Neuronal stem cell (in vitro differentiated cells): ENCODE measurements around the gene MACIR.

Experiments used
- DNase-seq: peaks from one replicate; pipeline ENCODE4 v3.0.0-alpha.2; 2013; ENCODE audit warnings: low spot score
- H2AFZ ChIP-seq: one replicate; pipeline ENCODE4 v1.6.1; 2013; ENCODE audit warnings: mild to moderate bottlenecking, low read length, inconsistent platforms
- H2AK5ac ChIP-seq: 2 replicates; pipeline ENCODE4 v1.6.1; 2013; ENCODE audit warnings: low read depth, mild to moderate bottlenecking, inconsistent platforms, low read length, moderate library complexity, mixed read lengths
- H2BK120ac ChIP-seq: 2 replicates; pipeline ENCODE4 v1.6.1; 2013; ENCODE audit warnings: low read depth, mild to moderate bottlenecking, inconsistent platforms, low read length, moderate library complexity, mixed read lengths
- H2BK12ac ChIP-seq: one replicate; pipeline ENCODE4 v1.6.1; 2013; ENCODE audit warnings: low read length, inconsistent platforms
- H2BK15ac ChIP-seq: 2 replicates; pipeline ENCODE4 v1.6.1; 2013; ENCODE audit warnings: mild to moderate bottlenecking, low read length, inconsistent platforms, mixed read lengths
- H2BK5ac ChIP-seq: one replicate; pipeline ENCODE4 v1.6.1; 2013; ENCODE audit warnings: inconsistent platforms, mild to moderate bottlenecking, low read length, moderate library complexity
- H3K14ac ChIP-seq: one replicate; pipeline ENCODE4 v1.6.1; 2013; ENCODE audit warnings: low read length, inconsistent platforms
- H3K18ac ChIP-seq: 2 replicates; pipeline ENCODE4 v1.6.1; 2013; ENCODE audit warnings: low read length, inconsistent platforms
- H3K23ac ChIP-seq: 2 replicates; pipeline ENCODE4 v1.6.1; 2013; ENCODE audit warnings: low read depth, mild to moderate bottlenecking, mixed read lengths, low read length, inconsistent platforms; ENCODE audit not compliant: poor library complexity
- H3K27ac ChIP-seq: replicated peaks from 3 replicates; pipeline ENCODE4 v1.5.1; 2013; ENCODE audit warnings: low read length, inconsistent platforms
- H3K27me3 ChIP-seq, 3 experiments: 2 replicates each; pipeline ENCODE4 v1.6.1; 2013; ENCODE audit warnings: low read length in 3 of 3, mild to moderate bottlenecking in 2 of 3, inconsistent platforms in 1 of 3, low read depth in 1 of 3, mixed read lengths in 1 of 3, moderate library complexity in 1 of 3; ENCODE audit not compliant: control insufficient read depth in 3 of 3, insufficient read depth in 3 of 3
- H3K36me3 ChIP-seq, 2 donors: replicated peaks in 1 of 2; 2 replicates each; pipeline ENCODE4 v1.6.1; 2013; ENCODE audit warnings: low read length in 2 of 2; ENCODE audit not compliant: control insufficient read depth in 2 of 2, insufficient read depth in 2 of 2
- H3K4ac ChIP-seq: 2 replicates; pipeline ENCODE4 v1.6.1; 2013; ENCODE audit warnings: inconsistent platforms, mild to moderate bottlenecking, low read length, moderate library complexity
- H3K4me1 ChIP-seq, 2 donors: 1 replicate in 1 of 2; 2 replicates in 1 of 2; pipeline ENCODE4 v1.6.1; 2013; ENCODE audit warnings: low read length in 2 of 2, low read depth in 1 of 2; ENCODE audit not compliant: control insufficient read depth in 2 of 2, insufficient read depth in 1 of 2
- H3K4me2 ChIP-seq: one replicate; pipeline ENCODE4 v1.6.1; 2013; ENCODE audit warnings: mild to moderate bottlenecking, low read length, inconsistent platforms; ENCODE audit not compliant: insufficient read depth, poor library complexity, severe bottlenecking
- H3K4me3 ChIP-seq, 2 donors: 2 replicates each; pipeline ENCODE4 v1.5.1; 2013; ENCODE audit warnings: low read length in 2 of 2, mild to moderate bottlenecking in 2 of 2, inconsistent platforms in 1 of 2, moderate library complexity in 1 of 2
- H3K79me1 ChIP-seq: one replicate; pipeline ENCODE4 v1.6.1; 2013; ENCODE audit warnings: low read depth, mild to moderate bottlenecking, inconsistent platforms, low read length, moderate library complexity
- H3K9ac ChIP-seq: one replicate; pipeline ENCODE4 v1.6.1; 2013; ENCODE audit warnings: mild to moderate bottlenecking, low read depth, low read length, inconsistent platforms; ENCODE audit not compliant: poor library complexity
- H3K9me3 ChIP-seq, 2 donors: replicated peaks in 1 of 2; 2 replicates each; pipeline versions ENCODE3 to v1.6.1; 2013; ENCODE audit warnings: low read length in 2 of 2, mild to moderate bottlenecking in 2 of 2, inconsistent platforms in 1 of 2, low read depth in 1 of 2, mixed read lengths in 1 of 2, moderate library complexity in 1 of 2; ENCODE audit not compliant: control insufficient read depth in 2 of 2, insufficient read depth in 1 of 2
- H4K8ac ChIP-seq: one replicate; pipeline ENCODE4 v1.6.1; 2013; ENCODE audit warnings: low read depth, mild to moderate bottlenecking, inconsistent platforms, low read length, moderate library complexity
- H4K91ac ChIP-seq: one replicate; pipeline ENCODE4 v1.6.1; 2013; ENCODE audit warnings: low read length, low read depth, mild to moderate bottlenecking, inconsistent platforms; ENCODE audit not compliant: poor library complexity
- WGBS, 2 donors: extraction: QIAGEN DNeasy Blood & Tissue Kit; methylation state at CpG; one replicate each; pipeline ENCODE4 v1.1.7; 2013; ENCODE audit warnings: missing lambda C conversion rate in 2 of 2, mixed read lengths in 1 of 2; ENCODE audit not compliant: insufficient read length in 2 of 2, insufficient replicate concordance in 1 of 2; ENCODE audit errors: extremely low coverage in 2 of 2; 5-methylcytosine and 5-hydroxymethylcytosine counted together

MACIR gene

GRCh38 chr5:103295871-103296270 is 37.3 kb downstream of the MACIR start:
- no CpG with 5 or more reads among the region's 3 CpGs for WGBS, 2 donors

GRCh38 chr5:103298117-103298516 is 39.6 kb downstream of the MACIR start:
- Histone ChIP-seq H3K36me3 (no peaks in the 10 kb centered on the region), H4K91ac (no peak overlapping the region), H3K23ac (no peak overlapping the region), H3K4ac (no peak overlapping the region), H3K79me1 (no peaks in the 10 kb centered on the region), H2AK5ac (no peak overlapping the region), H3K4me3 (no peak overlapping the region), H2BK120ac (no peak overlapping the region), H3K4me1 (peaks cover 0 to 13% of the 10 kb centered on the region in 2 donors), H2BK15ac (no peak overlapping the region), H3K27ac (no peak overlapping the region), H3K9ac (no peak overlapping the region), H3K18ac (no peak overlapping the region), H3K9me3 (no peaks in the 10 kb centered on the region), H4K8ac (no peak overlapping the region), H3K4me2 (no peak overlapping the region), H2BK12ac (no peak overlapping the region), H2AFZ (no peak overlapping the region), H3K14ac (no peak overlapping the region), H2BK5ac (no peak overlapping the region), H3K27me3 (no peaks in the 10 kb centered on the region)
- WGBS, 2 donors = no CpG with 5 or more reads among the region's 1 CpG
- DNase-seq = no peak

More at GRCh38 chr5:103295871-103296270, 37.3 kb downstream of the MACIR start:
- H3K18ac ChIP-seq = no peak overlapping the region
- H2BK5ac ChIP-seq = no peak overlapping the region
- H2BK15ac ChIP-seq = no peak overlapping the region
- no peak overlapping the region for H3K23ac ChIP-seq
- no peak for DNase-seq
- no peak overlapping the region for H3K14ac ChIP-seq
- H2BK12ac ChIP-seq = no peak overlapping the region
- H3K4me2 ChIP-seq = no peak overlapping the region
- no peaks in the 10 kb centered on the region for H3K9me3 ChIP-seq
- no peak overlapping the region for H2AK5ac ChIP-seq
- no peak overlapping the region for H2AFZ ChIP-seq
- H3K27me3 ChIP-seq = no peaks in the 10 kb centered on the region
- no peaks in the 10 kb centered on the region for H3K36me3 ChIP-seq
- peaks cover 3 to 14% of the 10 kb centered on the region in 2 donors for H3K4me1 ChIP-seq
- H4K91ac ChIP-seq = no peak overlapping the region
- no peak overlapping the region for H3K9ac ChIP-seq
- no peak overlapping the region for H3K4ac ChIP-seq
- no peak overlapping the region for H4K8ac ChIP-seq
- no peak overlapping the region for H3K4me3 ChIP-seq
- no peak overlapping the region for H3K27ac ChIP-seq
- no peaks in the 10 kb centered on the region for H3K79me1 ChIP-seq
- no peak overlapping the region for H2BK120ac ChIP-seq

GRCh38 chr5:103298607-103299188 is 40.1 kb downstream of the MACIR start:
- Histone ChIP-seq H3K27me3 (no peaks in the 10 kb centered on the region), H3K23ac (no peak overlapping the region), H3K27ac (no peak overlapping the region), H2AK5ac (no peak overlapping the region), H3K9me3 (no peaks in the 10 kb centered on the region), H3K4me1 (peaks cover 0 to 13% of the 10 kb centered on the region in 2 donors), H3K4me3 (no peak overlapping the region), H2BK5ac (no peak overlapping the region), H3K4me2 (no peak overlapping the region), H2AFZ (peak overlapping the region; percentile 52), H4K91ac (no peak overlapping the region), H2BK15ac (no peak overlapping the region), H4K8ac (no peak overlapping the region), H3K18ac (no peak overlapping the region), H3K9ac (no peak overlapping the region), H3K79me1 (no peaks in the 10 kb centered on the region), H3K14ac (no peak overlapping the region), H2BK120ac (no peak overlapping the region), H2BK12ac (no peak overlapping the region), H3K4ac (no peak overlapping the region), H3K36me3 (no peaks in the 10 kb centered on the region)
- no CpG with 5 or more reads among the region's 4 CpGs for WGBS, 2 donors
- DNase-seq = no peak

GRCh38 chr5:103305809-103306208 is 47.2 kb downstream of the MACIR start:
- Histone ChIP-seq H2BK12ac (no peak overlapping the region), H2BK120ac (no peak overlapping the region), H3K4me3 (no peak overlapping the region), H3K18ac (no peak overlapping the region), H3K4me1 (peaks cover 0 to 5% of the 10 kb centered on the region in 2 donors), H3K27ac (no peak overlapping the region), H3K9me3 (peaks cover 0 to 2% of the 10 kb centered on the region in 2 donors), H3K27me3 (no peaks in the 10 kb centered on the region), H3K14ac (no peak overlapping the region), H2AFZ (no peak overlapping the region), H2BK5ac (no peak overlapping the region), H3K4me2 (no peak overlapping the region), H2BK15ac (no peak overlapping the region), H4K91ac (no peak overlapping the region), H4K8ac (no peak overlapping the region), H3K79me1 (no peaks in the 10 kb centered on the region), H2AK5ac (no peak overlapping the region), H3K4ac (no peak overlapping the region), H3K36me3 (no peaks in the 10 kb centered on the region), H3K9ac (no peak overlapping the region), H3K23ac (no peak overlapping the region)
- WGBS, 2 donors = no CpG with 5 or more reads among the region's 4 CpGs
- DNase-seq = no peak
